Measurements from ENCODE around the gene CXCR6.

- no peak for TF ChIP-seq CTCF (IDR thresholded peaks at IDR 0.05)
- no peak for TF ChIP-seq POLR2A (IDR thresholded peaks at IDR 0.05)
Observed at GRCh38 chr3:45932112-45932511, 11.2 kb upstream of the CXCR6 start.
